ENCODE measurements around the gene DOLPP1.

DOLPP1 gene

DNA sequence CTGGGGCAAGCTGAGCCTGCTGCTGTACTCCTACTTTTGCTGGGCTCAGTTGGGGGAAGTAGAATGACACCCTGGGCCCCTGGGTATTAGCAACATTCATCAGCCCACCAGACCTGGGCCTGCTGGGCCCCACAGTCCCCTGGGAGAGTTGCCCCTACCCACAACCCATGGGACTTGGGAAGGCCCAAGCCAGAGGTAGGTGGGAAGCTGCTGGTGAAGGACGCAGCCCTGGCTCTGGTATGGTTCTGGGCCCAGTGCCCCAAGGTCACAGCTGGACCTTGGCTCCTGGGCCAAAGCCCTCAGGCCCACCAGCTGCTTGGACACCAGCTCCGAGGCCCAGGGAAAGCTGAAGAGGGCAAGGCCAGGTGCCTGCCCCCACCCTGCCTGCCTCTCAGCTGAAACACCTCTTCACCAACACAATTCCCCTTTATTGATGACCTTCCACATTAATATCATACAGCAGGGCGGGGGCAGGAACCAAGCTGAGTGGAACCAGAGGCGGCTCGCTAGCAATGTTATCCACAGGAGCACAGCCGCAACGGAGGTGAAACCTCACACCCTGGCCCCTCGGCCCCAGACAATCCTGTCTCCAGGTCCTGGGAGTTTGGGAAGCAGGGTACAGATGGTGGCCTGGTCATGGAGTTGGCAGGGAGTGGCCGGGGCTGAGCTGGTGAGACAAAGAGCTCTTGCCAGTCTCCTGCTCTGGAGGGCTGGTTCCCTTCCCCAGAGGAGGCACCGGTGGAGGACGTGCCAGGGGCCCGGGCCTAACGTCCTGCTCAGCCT is 13.7 kb downstream of the DOLPP1 start:
- no peak for DNase-seq (ENCODE audit: low spot score)

- no peak for DNase-seq (ENCODE audit: low spot score)
These were observed 14.3 kb downstream of the DOLPP1 start for GRCh38 chr9:129095170-129095667.

DNA sequence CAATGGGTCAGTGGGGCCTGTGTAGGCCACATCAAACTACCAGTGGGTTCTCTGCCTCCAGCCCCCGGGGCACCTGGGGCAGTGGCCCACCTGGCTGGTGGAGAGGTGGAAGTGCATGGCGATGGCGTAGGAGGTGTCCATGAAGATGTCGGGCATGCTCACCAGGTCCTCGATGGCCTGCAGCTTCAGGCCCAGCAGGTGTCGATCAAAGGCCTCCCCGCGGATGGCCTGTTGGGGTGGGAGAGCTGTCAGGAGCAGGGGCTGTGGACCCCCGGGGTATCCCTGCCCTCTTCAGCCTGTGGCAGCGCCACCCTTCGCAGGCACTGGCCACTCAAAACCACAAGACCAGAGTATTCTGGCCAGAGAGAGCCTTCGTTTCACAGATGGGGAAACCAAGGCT is 15.0 kb downstream of the DOLPP1 start:
- no peak for DNase-seq (ENCODE audit: low spot score)

DNA sequence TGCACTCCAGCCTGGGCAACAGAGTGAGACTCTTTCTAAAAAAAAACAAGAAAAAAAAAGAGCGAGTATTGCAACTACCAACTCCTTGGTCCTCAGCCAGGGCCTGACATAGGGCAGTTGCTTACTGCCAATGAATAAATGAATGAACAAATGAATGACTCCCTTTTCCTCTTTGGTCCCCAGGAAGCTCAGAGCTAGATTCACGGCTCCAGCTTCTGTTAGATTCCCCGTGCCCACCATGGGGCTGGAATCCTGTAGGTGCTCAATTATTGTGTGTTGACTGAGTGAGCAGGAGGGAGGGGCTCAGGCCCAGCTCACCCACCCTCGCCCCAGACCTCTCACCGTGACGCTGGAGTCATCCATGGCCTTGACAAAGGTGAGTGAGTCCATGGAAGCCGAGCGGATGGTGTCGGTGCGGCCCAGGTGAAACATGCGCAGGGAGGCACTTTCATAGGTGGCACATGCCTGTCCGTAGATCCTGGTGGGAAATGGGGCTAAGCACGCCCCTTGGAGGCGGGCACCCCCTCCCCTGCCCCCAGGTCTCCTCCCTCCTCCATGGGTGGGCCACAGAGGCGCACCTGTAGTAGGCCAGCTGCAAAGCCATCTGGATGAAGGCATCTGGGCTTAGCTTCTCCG is 16.9 kb downstream of the DOLPP1 start:
- DNase-seq (ENCODE audit: low spot score), result no peak

- DNase-seq (ENCODE audit: low spot score), result no peak
These were observed 17.4 kb downstream of the DOLPP1 start for GRCh38 chr9:129098328-129098727.

DNA sequence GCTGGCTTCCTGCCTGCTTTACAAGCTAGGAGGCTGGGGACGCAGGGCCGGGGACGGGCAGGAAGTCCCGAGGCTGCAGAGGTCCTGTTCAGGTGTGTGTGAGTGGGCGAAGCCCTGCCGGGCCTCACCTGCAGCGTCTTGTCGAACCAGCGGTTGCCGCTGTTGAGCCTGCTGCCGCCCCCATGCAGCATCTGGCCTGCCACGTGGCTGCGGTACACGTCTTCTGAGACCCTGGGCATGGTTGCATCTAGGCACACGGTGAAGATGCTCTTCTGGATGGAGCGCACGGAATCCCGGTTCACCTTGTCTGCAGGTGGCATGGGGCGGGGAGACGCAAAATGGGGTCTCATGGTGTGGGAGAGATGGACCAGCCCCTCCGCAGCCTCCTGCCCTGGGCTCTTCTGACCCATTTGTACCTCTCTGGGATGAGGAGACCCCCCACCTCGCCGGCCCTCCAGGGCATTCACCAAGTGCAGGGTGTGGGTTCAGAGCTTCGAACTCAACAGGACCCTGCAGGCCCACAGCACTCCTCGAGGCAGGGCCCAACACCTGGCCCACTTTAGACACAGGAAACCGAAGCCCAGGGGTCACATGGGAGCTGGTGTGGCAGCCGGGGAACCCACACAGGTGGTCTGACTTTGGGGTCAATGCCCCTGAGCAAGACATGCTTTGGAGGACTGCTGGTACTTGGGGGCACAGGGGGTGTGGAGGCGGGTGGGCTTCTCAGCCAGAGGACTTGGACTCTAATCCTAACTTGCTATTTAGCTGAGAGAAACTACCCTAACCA is 19.7 kb downstream of the DOLPP1 start:
- DNase-seq (ENCODE audit: low spot score), result no peak

GRCh38 chr9:129101279-129101678 is 20.4 kb downstream of the DOLPP1 start:
- DNase-seq (ENCODE audit: low spot score), result no peak

DNA sequence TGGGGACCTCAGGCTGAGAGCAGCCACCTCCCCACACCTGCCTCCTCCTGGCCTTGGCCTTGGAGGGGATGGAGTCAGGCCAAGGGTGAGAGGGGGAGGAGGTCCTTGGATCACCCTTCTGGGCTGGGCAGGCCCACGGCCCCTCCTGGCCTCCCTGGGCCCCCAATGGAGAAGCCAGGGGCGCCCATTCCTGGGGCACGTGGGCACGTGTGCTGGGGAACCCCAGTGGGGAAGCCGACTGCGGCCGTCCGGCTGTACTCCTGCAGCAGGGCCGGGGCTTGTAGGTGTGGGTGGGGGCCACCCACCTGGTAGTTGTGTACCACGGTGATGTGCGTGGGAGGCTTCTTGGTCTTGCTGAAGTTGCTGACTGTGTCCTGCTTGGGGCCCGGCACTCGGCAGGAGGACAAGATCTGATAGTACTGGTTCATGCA is 21.2 kb downstream of the DOLPP1 start:
- no peak for DNase-seq (ENCODE audit: low spot score)

GRCh38 chr9:129102791-129103594 is 22.1 kb downstream of the DOLPP1 start:
- peak; percentile 79 for DNase-seq (ENCODE audit: low spot score)

- no peak for DNase-seq (ENCODE audit: low spot score)
These were observed 22.7 kb downstream of the DOLPP1 start for GRCh38 chr9:129103595-129103965.

GRCh38 chr9:129104051-129104450 is 23.1 kb downstream of the DOLPP1 start:
- DNase-seq (ENCODE audit: low spot score), result no peak

GRCh38 chr9:129105857-129106694 is 25.2 kb downstream of the DOLPP1 start:
- DNase-seq (ENCODE audit: low spot score), result no peak

GRCh38 chr9:129107651-129108050 is 26.7 kb downstream of the DOLPP1 start:
- DNase-seq (ENCODE audit: low spot score), result no peak

DNA sequence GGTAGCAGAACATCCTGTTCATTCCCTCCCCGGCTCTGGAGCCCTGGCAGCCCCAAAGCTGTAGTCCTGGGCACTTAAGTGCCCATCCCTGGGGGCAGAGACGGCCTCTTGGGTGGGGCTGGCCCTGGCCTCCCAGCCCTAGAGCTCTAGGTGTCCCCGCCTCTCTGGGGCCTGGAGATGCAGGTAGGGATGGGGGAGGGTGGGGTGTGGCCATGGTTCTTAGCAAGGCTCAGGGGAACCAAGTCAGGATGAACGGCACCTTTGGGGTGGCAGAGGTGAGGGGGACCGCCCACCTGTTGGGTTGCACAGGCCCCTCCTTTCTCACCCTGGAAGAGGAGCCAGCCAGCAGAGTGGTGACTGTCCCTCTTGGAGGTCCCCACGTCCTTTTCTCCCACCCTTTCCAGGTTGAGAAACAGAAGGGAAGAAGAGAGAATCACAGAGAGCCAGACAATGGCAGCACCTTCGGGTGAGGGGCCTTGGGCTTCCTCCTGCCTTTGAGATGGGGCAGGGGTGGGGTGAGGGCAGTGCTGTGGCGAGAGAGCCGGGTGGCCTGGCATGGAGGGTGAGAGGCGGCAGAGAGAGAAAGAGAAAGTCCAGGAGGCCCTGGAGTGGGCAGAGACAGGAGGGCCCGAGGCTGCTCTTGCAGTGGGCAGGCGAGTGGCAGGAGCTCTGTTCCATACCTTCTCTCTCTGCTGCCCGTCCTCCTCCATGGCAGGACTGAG is 27.3 kb downstream of the DOLPP1 start:
- DNase-seq (ENCODE audit: low spot score), result no peak

DNA sequence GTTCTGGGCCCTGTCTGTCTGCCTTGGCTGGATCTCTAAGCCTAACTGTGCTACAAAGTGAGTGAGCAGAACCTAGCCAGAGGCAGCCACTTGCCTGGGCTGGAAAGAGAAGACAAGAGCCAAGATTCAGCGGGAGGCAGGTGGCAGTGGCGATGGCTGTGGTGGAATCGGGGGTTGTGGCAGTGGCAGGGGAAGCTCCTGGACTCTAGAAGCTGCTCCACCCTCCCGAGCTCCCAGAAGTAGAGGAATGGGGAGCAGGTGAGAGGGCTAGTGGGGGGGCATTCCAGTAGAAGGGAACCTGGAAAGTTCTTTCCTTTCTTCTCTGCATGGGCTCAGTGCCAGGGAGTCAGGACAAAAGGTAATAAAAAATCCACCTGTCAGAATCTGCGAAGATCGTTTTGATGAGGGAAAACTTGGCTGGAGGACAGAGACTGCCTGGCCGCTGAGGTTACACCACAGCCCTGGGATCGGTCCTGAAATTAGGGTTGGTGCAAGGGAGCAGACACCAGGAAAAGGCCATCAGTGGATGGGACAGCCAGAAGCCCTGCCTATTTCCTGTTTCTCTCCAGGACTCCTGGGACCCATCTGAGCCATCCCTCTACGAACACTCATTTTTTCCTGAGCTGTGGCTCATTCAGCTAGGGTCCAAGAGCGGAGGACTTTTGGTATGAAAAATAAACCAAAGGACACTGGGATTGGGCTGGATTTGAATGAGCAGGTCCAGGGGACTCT is 28.1 kb downstream of the DOLPP1 start:
- DNase-seq (ENCODE audit: low spot score), result no peak

- peak; percentile 61 for DNase-seq (ENCODE audit: low spot score)
These were observed 28.6 kb downstream of the DOLPP1 start for GRCh38 chr9:129109537-129109903.

- DNase-seq (ENCODE audit: low spot score), result peak; percentile 68
These were observed 29.2 kb downstream of the DOLPP1 start for GRCh38 chr9:129109952-129110739.

- DNase-seq (ENCODE audit: low spot score), result peak; percentile 100
These were observed 30.0 kb downstream of the DOLPP1 start, which contains the start of the genes CRAT and PTPA for GRCh38 chr9:129110740-129111527. TSS of gene CRAT (minus strand) at chr9:129110793. CDS start at chr9:129110509, 284 bp downstream. TSS of gene PTPA (plus strand) at chr9:129111415. CDS start at chr9:129111601, 186 bp downstream.
